OCI-LY7 (cell line): Measurements from ENCODE around the gene LYVE1. TPM values are rescaled to one million over a fixed set of nuclear protein-coding genes. Genes with fewer than 3 reads are reported as not detected.
A peak's percentile ranks its signal among the peaks of the same experiment; 100 is the strongest.

Experiments used
- BruUV-seq: library from RNA; stranded (reverse); fragments of 400-500 nt; replicated peaks from 2 replicates; lab custom pipeline; 2021; lab: Mats Ljungman, UMichigan
- CTCF ChIA-PET: fragments of 300-600 bp; sonication (Branson Sonifier 250); formaldehyde crosslinking; loops from one replicate; lab custom pipeline; 2022; ENCODE audit warnings: antibody characterized with exemption; ENCODE audit not compliant: unreplicated experiment; lab: Charles Lee
- POLR2A ChIA-PET: fragments of 300-600 bp; sonication (Branson Sonifier 250); formaldehyde crosslinking; loops from one replicate; lab custom pipeline; 2022; ENCODE audit warnings: antibody characterized with exemption; lab: Charles Lee
- DNase-seq: peaks from one replicate; pipeline ENCODE4 v3.0.0-alpha.2; 2015; ENCODE audit warnings: low spot score
- H2AFZ ChIP-seq: fragments of 200-600 bp; sonication (generic), shearing (Covaris generic); 2 replicates; pipeline ENCODE4 v1.6.1; 2014; ENCODE audit warnings: mild to moderate bottlenecking, antibody characterized with exemption, low read length, moderate library complexity
- H3K27ac ChIP-seq: fragments of 200-600 bp; sonication (generic); 2 replicates; pipeline ENCODE4 v1.5.1; 2014; ENCODE audit warnings: mixed run types, low read depth, mild to moderate bottlenecking, moderate library complexity, low read length, inconsistent platforms; ENCODE audit not compliant: poor library complexity, severe bottlenecking
- H3K36me3 ChIP-seq: fragments of 200-600 bp; sonication (generic); 2 replicates; pipeline ENCODE4 v1.6.1; 2014; ENCODE audit warnings: mild to moderate bottlenecking, antibody characterized with exemption, low read length, moderate library complexity, mixed read lengths; ENCODE audit not compliant: insufficient read depth
- H3K4me1 ChIP-seq: fragments of 200-600 bp; sonication (generic); 2 replicates; pipeline ENCODE4 v1.5.1; 2014; ENCODE audit warnings: mild to moderate bottlenecking, low read length; ENCODE audit not compliant: insufficient read depth, poor library complexity, severe bottlenecking
- H3K4me2 ChIP-seq: fragments of 200-600 bp; sonication (generic); 2 replicates; pipeline ENCODE4 v1.6.1; 2014; ENCODE audit warnings: mild to moderate bottlenecking, low read length
- H3K4me3 ChIP-seq: fragments of 200-600 bp; sonication (generic); 2 replicates; pipeline ENCODE4 v1.5.1; 2014; ENCODE audit warnings: mild to moderate bottlenecking, low read depth, low read length; ENCODE audit not compliant: poor library complexity, severe bottlenecking
- H3K79me2 ChIP-seq: fragments of 200-600 bp; sonication (generic); 2 replicates; pipeline ENCODE4 v1.6.1; 2016; ENCODE audit warnings: low read depth, mild to moderate bottlenecking, low read length, moderate library complexity, mixed read lengths; ENCODE audit not compliant: insufficient read depth
- H3K9me2 ChIP-seq: fragments of 200-600 bp; sonication (generic); 2 replicates; pipeline ENCODE4 v1.6.1; 2016; ENCODE audit warnings: mild to moderate bottlenecking, low read length, mixed read lengths; ENCODE audit not compliant: insufficient read depth
- H3K9me3 ChIP-seq: fragments of 200-600 bp; sonication (generic); 2 replicates; pipeline ENCODE4 v1.6.1; 2014; ENCODE audit warnings: mild to moderate bottlenecking, mixed run types, low read length, mixed read lengths
- H4K20me1 ChIP-seq: fragments of 200-600 bp; sonication (generic); 2 replicates; pipeline ENCODE4 v1.6.1; 2014; ENCODE audit warnings: mild to moderate bottlenecking, antibody characterized with exemption, low read length, moderate library complexity, mixed read lengths; ENCODE audit not compliant: insufficient read depth
- EZH2phosphoT487 ChIP-seq: fragments of 200-600 bp; sonication (generic); IDR thresholded peaks from 2 replicates; pipeline ENCODE4 v1.6.1; 2018; ENCODE audit warnings: low read depth, borderline replicate concordance, mild to moderate bottlenecking, mixed run types, antibody characterized with exemption, low read length, moderate library complexity, mixed read lengths
- intact Hi-C: fragments of 100-400 bp; cut with micrococcal nuclease; formaldehyde crosslinking; loops from one replicate; pipeline ENCODE4 v1.10.0; 2022; ENCODE audit not compliant: unreplicated experiment
- total RNA-seq, 2 experiments: library from RNA; depleted of rRNA in 1 of 2; stranded (reverse); fragments of >200 nt in 1 of 2; shearing (Covaris generic) in 1 of 2; gene quantifications; 2 replicates each; pipeline ENCODE4 v1.2.3, GENCODE V29; 2014 to 2022
- TF ChIP-seq, protein P1 (sequence below): fragments of 200-600 bp; sonication (generic); conservative IDR thresholded peaks from 2 replicates; pipeline ENCODE4 v1.5.1; 2014; ENCODE audit warnings: mild to moderate bottlenecking, antibody characterized with exemption, low read length, moderate library complexity, mixed read lengths

LYVE1 gene
- total RNA-seq, 2 experiments from 2014 or later = not detected

DNA sequence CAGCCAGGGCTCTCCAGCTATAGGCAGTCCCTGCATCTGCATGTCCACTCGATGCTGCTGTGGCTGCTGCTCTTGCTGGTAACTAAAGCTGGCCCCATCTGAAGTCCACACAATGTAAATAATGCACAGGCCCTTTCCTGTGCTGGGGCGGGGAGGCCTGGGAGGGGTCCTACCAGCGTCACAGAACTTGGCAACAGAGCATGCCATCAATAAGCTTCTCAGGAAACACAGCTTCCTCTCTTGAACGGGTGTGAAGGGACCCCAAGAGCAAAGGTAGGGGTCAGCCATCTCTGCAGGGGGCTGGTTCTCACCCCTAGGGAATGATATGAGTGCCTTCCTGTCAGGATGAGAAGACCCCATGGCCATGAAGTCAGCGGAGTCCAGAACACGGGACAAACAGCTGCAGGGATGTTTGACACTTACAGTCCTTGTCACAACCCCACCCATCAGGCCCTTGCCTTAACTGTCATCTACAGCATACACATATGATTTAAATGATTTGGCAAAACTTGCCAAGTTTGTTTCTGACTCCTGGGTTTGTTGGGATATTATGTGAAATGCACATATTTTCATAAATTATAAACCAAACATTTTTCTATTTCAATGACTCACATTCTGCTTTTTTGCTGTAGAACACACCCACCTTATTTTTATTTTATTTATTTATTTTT lies 39.1 kb upstream of the LYVE1 start:
- DNase-seq = no peak
- H3K4me1 ChIP-seq = no peaks in the 10 kb centered on the region

DNA sequence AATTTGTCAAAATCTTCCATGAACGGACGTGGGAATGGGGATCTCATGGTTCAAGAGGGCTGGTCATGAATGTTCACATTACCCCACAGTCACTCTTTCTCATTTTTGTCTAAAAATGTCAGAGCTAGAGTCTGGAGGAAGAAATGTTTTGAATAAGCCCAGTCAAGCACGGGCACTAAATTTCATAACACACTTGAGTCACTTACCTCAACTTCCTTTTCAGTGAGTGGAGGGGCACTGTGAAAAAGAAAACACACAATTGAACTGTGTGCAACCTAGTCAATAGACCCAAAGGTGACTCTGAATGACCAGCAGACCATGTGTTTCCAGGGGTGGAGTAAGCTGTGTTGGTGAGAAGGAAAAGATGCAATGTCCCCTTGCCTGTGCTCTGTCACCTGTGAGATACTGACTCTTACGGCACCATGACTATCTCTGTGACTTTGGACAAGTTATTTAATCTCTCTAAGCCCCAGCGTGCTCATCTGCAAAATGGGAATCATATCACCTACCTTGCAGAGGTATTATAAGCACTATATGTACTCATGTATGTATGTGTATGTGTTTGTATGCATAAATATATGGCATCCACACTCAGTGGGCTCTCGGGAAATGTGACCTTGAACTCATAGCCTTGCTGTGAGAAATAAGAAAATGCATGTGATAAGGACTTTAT lies 38.2 kb upstream of the LYVE1 start:
- no peaks in the 10 kb centered on the region for H4K20me1 ChIP-seq
- ChIA-PET POLR2A (interaction anchor here (1.0 kb wide), 1 partner anchor 11 kb away, joined by 3 read pairs; no protein-coding TSS in a partner anchor), CTCF (no interaction called here)
- BruUV-seq = no TSS peak
- intact Hi-C loops = no loop called here
- no peak overlapping the region for H3K4me3 ChIP-seq
- no peaks in the 10 kb centered on the region for H3K79me2 ChIP-seq
- TF ChIP-seq, protein P1, sequence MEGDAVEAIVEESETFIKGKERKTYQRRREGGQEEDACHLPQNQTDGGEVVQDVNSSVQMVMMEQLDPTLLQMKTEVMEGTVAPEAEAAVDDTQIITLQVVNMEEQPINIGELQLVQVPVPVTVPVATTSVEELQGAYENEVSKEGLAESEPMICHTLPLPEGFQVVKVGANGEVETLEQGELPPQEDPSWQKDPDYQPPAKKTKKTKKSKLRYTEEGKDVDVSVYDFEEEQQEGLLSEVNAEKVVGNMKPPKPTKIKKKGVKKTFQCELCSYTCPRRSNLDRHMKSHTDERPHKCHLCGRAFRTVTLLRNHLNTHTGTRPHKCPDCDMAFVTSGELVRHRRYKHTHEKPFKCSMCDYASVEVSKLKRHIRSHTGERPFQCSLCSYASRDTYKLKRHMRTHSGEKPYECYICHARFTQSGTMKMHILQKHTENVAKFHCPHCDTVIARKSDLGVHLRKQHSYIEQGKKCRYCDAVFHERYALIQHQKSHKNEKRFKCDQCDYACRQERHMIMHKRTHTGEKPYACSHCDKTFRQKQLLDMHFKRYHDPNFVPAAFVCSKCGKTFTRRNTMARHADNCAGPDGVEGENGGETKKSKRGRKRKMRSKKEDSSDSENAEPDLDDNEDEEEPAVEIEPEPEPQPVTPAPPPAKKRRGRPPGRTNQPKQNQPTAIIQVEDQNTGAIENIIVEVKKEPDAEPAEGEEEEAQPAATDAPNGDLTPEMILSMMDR = no peak
- TF ChIP-seq EZH2phosphoT487 = no peak
- no peak overlapping the region for H3K27ac ChIP-seq
- no peaks in the 10 kb centered on the region for H3K4me1 ChIP-seq
- DNase-seq = no peak
- no peaks in the 10 kb centered on the region for H3K9me3 ChIP-seq
- H3K9me2 ChIP-seq = no peaks in the 10 kb centered on the region
- H3K36me3 ChIP-seq = no peaks in the 10 kb centered on the region
- H3K4me2 ChIP-seq = peak overlapping the region; percentile 10; the same call in 1 of the 2 replicates
- H2AFZ ChIP-seq = no peak overlapping the region

More for the DNA sequence above, 39.1 kb upstream of the LYVE1 start:
- no peaks in the 10 kb centered on the region for H3K79me2 ChIP-seq
- TF ChIP-seq EZH2phosphoT487 = no peak
- no peak overlapping the region for H3K27ac ChIP-seq
- H3K9me3 ChIP-seq = no peaks in the 10 kb centered on the region
- no peaks in the 10 kb centered on the region for H3K9me2 ChIP-seq
- no peak overlapping the region for H2AFZ ChIP-seq
- no peaks in the 10 kb centered on the region for H4K20me1 ChIP-seq
- no peak overlapping the region for H3K4me2 ChIP-seq
- no peaks in the 10 kb centered on the region for H3K36me3 ChIP-seq
- ChIA-PET POLR2A (no interaction called here), CTCF (no interaction called here)
- H3K4me3 ChIP-seq = no peak overlapping the region
- intact Hi-C loops = no loop called here
- BruUV-seq = no TSS peak

DNA sequence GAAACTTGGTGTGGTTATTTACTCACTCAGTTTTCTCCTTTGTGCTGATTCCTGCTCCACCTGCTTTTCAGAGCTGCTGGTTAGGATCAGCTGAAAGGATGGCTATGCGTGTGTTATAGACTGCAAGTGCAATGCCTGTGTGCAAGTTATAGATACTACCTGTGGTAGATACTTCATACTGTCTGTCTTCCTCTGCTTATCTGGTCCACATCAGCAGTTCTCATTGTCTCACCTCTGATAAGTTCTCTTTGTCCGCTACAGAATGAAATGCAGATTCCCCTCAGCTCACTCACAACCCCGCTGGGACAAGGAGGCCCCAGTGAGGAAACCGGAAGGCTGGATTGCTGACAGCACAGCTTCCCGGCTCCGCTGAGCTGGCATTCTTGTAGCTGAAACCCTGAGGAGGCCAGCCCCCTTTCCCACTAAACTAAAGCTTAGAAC lies 37.5 kb upstream of the LYVE1 start:
- H3K4me3 ChIP-seq = no peak overlapping the region
- no peaks in the 10 kb centered on the region for H3K9me2 ChIP-seq
- no peaks in the 10 kb centered on the region for H3K9me3 ChIP-seq
- no peaks in the 10 kb centered on the region for H4K20me1 ChIP-seq
- ChIA-PET CTCF (no interaction called here), POLR2A (interaction anchor here (1.0 kb wide), 1 partner anchor 12 kb away, joined by 3 read pairs; no protein-coding TSS in a partner anchor)
- DNase-seq = no peak
- intact Hi-C loops = no loop called here
- H3K4me1 ChIP-seq = no peaks in the 10 kb centered on the region
- H3K36me3 ChIP-seq = no peaks in the 10 kb centered on the region
- no TSS peak for BruUV-seq
- H2AFZ ChIP-seq = no peak overlapping the region
- no peak for TF ChIP-seq EZH2phosphoT487
- TF ChIP-seq, protein P1 = no peak
- H3K27ac ChIP-seq = no peak overlapping the region
- H3K79me2 ChIP-seq = no peaks in the 10 kb centered on the region
- peak overlapping the region; percentile 10; the same call in 1 of the 2 replicates for H3K4me2 ChIP-seq
